ENCODE data around the gene UEVLD.
"Not testable (repeated sequence)": the region's sequence is repeated elsewhere in the genome, so short reads cannot be mapped to it uniquely, and the experiment has no call there.

UEVLD gene

GRCh38 chr11:18588297-18589252 is at the start of gene UEVLD:
Gene UEVLD, minus strand, starts transcription at chr11:18588734. Its CDS starts 80 bp downstream, at chr11:18588654.
- DNase-seq (ENCODE audit: low spot score), result no peak

GRCh38 chr11:18634140-18635032 is 45.9 kb upstream of the UEVLD start, which contains the start of gene SPTY2D1:
Gene SPTY2D1, minus strand, starts transcription at chr11:18634342. Its CDS starts 85 bp downstream, at chr11:18634257.
- peak; percentile 100 for DNase-seq (ENCODE audit: low spot score)

- DNase-seq (ENCODE audit: low spot score), result peak; percentile 74
Measured at GRCh38 chr11:18633256-18634139, 45.0 kb upstream of the UEVLD start.

- no peak for DNase-seq (ENCODE audit: low spot score)
Measured at GRCh38 chr11:18632841-18633240, 44.3 kb upstream of the UEVLD start.

- DNase-seq (ENCODE audit: low spot score), result no peak
Measured at GRCh38 chr11:18624161-18624560, 35.6 kb upstream of the UEVLD start.

GRCh38 chr11:18623707-18624106 is 35.2 kb upstream of the UEVLD start:
- DNase-seq (ENCODE audit: low spot score), result no peak

GRCh38 chr11:18618342-18619025 is 29.9 kb upstream of the UEVLD start:
- DNase-seq (ENCODE audit: low spot score), result no peak

GRCh38 chr11:18617688-18618341 is 29.3 kb upstream of the UEVLD start:
- DNase-seq (ENCODE audit: low spot score), result no peak

- no peak for DNase-seq (ENCODE audit: low spot score)
Measured at GRCh38 chr11:18615628-18616392, 27.3 kb upstream of the UEVLD start.

- no peak for DNase-seq (ENCODE audit: low spot score)
Measured at GRCh38 chr11:18614667-18615066, 26.1 kb upstream of the UEVLD start.

GRCh38 chr11:18612394-18612793 is 23.9 kb upstream of the UEVLD start:
- DNase-seq (ENCODE audit: low spot score), result no peak

GRCh38 chr11:18611196-18611595 is 22.7 kb upstream of the UEVLD start:
- DNase-seq (ENCODE audit: low spot score), result no peak

GRCh38 chr11:18608376-18608775 is 19.8 kb upstream of the UEVLD start:
- DNase-seq (ENCODE audit: low spot score), result no peak

- DNase-seq (ENCODE audit: low spot score), result no peak
Measured at GRCh38 chr11:18600915-18601569, 12.5 kb upstream of the UEVLD start.

GRCh38 chr11:18599739-18600230 is 11.3 kb upstream of the UEVLD start, which contains the start of gene MISFA:
Gene MISFA, plus strand, starts transcription at chr11:18599789. Its CDS starts 140 bp downstream, at chr11:18599929.
- no peak for DNase-seq (ENCODE audit: low spot score)

- DNase-seq (ENCODE audit: low spot score), result no peak
Measured at GRCh38 chr11:18594999-18595749, 6.6 kb upstream of the UEVLD start.

GRCh38 chr11:18594088-18594487 is 5.6 kb upstream of the UEVLD start:
- DNase-seq (ENCODE audit: low spot score), result not testable (repeated sequence)

GRCh38 chr11:18590571-18590970 is 2.0 kb upstream of the UEVLD start:
- DNase-seq (ENCODE audit: low spot score), result no peak

Data from NAMALWA (cell line).